NCI-H1436 treated with DMSO at 0.1 percent for 48 hours (cell line): Measurements from ENCODE around the gene CDKN2AIPNL.
"Not testable (repeated sequence)": the region's sequence is repeated elsewhere in the genome, so short reads cannot be mapped to it uniquely, and the experiment has no call there.

Experiments used
- DNase-seq: peaks from one replicate; lab custom pipeline; 2025; lab: John Stamatoyannopoulos, UW

Gene CDKN2AIPNL

DNA sequence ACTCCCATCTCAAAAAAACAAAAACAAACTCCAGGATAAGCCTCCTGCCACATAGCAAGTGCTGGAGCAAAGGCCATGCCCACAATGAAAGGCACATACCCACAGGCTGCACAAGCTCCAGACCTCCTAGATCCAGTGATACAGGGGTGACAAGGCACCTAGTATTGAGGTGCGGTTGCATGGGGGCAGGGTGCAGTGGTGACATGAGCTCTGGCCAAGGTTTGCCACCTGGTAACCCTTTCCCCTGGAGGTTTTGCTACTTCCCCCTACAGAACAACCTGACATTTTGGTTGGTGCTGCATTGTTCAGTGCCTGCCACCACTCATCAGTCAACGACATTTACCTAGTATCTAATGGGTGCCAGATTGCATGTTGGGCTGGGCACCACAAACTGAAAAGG, 14.5 kb downstream of the CDKN2AIPNL start:
- no peak for DNase-seq

DNA sequence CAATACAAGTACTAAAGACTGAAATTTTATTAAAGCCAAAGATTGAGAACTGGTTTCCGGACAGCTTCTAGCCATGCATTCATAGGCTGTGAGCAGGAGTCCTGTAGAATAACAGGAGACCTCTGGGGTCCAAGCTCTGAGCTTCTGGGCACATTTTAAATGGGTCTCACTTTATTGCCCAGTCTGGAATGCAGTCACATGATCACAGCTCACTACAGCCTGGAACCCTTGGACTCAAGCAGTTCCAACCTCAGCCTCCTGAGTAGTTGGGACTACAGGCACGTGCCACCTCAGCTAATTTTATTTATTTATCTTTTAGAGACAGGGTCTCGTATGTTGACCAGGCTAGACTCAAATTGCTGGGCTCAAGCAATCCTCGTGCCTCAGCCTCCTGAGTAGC, 15.4 kb downstream of the CDKN2AIPNL start:
- no peak for DNase-seq

DNA sequence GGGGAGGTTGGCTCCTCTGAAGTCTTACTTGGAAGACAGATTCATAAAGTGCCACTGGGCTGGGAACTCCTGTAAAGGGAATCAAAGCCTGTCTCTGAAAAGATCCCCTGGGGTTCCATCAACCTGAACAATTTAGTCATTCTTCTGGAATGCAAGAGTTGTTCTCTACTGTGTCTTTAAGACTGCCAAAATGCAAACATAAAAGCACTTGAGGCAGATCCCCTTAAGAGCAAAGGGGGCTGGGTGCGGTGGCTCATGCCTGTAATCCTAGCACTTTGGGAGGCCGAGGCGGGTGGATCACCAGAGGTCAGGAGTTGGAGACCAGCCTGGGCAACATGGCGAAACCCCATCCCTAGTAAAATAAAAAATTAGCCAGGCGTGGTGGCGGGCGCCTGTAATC, 16.7 kb downstream of the CDKN2AIPNL start:
- DNase-seq = no peak

DNA sequence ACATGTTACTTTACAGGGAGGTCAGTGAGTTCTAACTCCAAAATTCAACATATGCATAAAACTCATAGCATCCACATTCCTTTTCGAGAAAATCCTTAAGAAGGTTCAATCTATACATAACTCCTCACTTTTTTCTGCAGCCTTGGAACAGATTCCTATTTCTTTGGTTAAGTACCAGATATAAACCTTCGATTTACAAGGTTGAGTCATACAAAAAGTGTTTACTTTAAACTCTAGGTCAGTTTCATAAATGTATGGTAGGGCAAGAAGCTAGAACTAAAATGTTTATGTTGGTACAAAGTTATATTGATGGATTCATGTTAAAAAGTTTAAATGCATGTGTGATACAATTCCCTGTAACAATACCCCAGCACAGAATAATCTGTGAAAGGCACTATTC, 19.4 kb downstream of the CDKN2AIPNL start:
- no peak for DNase-seq

DNA sequence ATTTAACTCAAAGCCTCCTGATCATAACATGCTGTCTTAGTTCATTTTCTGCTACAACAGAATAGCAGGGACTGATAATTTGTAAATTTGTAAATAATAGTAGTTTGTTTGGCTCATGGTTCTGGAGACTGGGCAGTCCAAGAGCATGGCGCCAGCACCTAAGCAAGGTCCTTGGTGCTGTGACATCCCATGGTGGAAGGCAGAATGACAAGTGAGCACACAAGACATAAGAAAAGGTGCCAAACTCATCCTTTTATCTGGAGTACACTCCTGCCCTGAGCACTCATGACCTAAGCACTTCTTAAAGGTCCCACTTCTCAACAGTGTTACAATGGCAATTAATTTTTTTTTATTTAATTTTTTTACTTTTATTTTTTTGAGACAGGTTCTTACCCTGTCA, 24.2 kb downstream of the CDKN2AIPNL start:
- no peak for DNase-seq

DNA sequence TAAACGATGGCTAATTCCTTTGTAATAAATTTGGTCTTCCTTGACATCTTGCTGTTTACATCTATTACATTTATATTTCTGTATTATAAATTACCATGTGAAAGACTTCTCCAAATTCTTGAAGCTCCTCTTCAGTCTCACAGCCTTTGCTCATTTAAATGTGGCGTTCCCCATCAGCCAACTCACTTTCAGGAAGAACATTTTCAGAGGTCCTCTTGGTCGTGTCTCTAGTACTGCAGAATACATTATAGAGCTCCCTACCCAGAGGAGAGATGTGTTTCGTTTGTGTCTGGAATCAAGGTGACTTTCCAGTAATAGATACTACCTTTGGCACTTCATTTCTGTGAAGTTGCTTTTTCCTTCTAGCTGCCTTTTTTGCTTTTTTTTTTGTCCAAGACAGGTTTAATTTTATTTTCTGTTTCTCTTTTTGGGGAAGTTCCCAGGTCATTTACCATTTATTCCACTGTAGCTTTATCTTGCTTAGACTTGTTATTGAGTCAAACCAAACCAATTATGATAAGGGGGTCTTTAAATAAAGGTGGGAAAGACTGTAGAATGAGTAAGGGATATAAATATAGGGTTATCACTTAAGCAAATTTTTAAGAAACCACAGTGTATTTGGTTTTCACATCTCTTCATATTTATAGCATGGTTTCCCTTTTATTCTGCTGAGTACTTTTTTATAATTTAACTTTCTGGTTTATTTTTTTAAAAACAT, 27.5 kb downstream of the CDKN2AIPNL start:
- no peak for DNase-seq

DNA sequence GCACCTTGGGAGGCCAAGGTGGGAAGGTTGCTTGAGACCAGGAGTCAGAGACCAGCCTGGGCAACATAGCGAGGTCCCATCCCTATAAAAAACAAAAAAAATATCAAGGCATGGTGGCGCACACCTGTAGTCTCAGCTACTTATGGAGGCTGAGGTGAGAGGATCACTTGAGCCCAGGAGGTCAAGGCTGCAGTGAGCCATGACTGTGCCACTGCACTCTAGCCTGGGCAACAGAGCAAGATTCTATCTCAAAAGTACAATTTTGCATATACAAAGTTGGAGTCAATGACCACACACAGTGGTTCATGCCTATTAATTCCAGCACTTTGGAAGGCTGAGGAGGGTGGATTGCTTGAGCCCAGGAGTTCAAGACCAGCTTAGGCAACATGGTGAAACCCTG, 29.5 kb downstream of the CDKN2AIPNL start:
- DNase-seq = not testable (repeated sequence)

DNA sequence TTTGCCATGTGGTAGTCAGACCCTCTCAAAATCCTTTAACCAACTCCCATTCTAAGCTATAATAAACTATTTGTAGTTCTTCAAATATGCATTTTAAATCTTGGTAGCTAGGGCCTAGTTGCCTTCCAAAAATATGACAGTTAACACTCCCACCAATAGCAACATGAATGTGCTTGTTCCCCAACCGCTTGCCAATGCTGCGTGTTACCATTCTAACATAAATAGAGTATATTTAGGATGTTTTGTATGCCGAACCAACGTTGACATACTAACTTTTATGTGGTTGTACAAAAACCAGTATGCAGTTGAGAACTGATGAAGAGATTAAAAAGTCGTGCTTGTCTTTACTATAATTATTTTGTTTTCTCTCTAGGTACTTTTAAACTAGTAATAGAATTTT, 31.3 kb downstream of the CDKN2AIPNL start:
- DNase-seq = no peak

DNA sequence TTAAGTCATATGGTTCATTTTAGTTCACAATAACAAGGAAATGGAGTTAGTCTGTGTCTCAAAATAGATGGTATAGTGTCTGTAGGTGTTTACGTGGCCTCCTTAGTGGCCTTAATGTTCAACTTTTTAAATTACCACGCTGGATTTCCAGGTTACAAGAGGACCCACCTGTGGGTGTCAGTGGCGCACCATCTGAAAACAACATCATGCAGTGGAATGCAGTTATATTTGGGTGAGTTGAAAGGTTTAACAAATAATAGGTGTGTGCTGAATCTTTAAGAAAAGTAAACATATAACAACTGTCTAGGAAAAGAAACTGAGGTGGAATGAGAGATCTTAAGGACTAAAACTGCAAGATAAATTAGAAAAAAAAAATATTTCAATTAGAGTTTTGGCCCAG, 37.4 kb downstream of the CDKN2AIPNL start:
- DNase-seq = no peak

DNA sequence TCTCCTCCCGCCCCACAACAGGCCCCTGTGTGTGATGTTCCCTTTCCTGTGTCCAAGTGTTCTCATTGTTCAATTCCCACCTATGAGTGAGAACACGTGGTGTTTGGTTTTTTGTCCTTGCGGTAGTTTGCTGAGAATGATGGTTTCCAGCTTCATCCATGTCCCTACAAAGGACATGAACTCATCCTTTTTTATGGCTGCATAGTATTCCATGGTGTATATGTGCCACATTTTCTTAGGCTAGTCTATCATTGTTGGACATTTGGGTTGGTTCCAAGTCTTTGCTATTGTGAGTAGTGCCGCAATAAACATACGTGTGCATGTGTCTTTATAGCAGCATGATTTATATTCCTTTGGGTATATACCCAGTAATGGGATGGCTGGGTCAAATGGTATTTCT, 38.0 kb downstream of the CDKN2AIPNL start:
- not testable (repeated sequence) for DNase-seq

DNA sequence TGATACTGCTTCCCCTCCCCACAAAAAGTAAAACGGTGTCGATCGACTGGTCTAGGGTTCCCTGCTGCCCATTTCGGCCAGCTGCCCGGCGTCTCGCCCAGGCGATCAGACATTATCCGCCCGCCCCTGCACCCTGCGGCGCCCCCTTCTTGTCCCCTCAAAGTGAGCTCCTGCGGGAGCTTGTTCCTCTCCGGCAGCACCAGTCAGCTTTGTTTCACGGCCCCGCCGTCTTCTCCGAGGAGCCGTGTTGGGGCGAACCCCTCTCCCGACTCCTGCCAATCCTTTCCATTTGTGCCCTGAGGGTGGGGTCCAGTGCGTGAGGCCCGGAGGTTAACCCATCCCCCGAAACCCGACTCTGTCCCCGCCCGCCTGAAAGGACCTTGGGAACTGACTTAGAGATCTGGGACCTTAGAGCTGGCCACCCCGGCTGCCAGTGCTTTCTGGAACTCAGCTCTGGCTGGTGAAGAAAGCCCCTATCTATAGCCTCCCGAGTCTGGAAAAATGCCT, 39.8 kb downstream of the CDKN2AIPNL start:
- no peak for DNase-seq

DNA sequence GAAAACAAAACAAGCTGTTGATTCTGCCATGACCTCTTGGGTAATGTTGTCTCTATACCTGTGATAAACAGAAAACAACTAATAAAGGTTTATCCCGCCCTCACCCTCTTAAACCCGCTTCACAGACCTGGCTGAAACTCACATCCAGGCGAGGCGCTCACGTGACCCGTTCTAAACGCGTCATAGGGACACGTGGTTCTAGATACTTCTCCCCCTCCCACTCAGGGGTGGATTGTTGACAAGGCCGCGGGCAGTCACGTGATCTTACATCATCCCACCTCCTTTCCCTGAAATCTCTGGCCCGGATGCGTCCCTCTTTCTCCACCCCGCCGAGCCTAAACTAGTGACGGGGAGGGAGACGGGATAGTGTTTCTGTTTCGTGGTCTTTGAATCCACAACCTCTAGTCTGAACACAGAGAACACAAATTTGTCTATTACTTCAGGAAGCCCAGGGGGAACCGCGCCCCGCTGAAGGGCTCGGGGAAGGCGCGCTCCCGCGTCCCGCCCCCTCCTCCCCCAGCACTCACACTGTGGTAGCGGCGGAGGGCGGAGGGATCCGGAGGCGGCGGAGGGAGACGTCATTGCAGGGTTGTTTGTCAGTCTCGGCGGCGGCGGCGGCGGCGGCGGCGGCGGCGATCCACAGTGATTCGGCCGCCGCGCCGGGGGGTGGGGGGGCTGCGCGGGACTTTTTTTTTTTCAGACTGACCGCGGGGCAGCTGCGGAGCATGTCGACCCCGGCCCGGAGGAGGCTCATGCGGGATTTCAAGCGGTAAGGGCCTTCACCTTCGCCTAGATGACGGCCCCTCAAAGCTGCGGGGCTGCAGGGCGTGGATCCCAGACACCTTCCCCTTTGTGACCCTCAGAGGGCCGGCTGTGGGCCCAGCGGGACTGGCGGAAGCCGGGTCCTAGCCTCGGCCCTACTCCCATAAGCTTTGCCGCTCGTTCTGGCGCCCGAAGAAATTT, 40.5 kb downstream of the CDKN2AIPNL start, which contains the start of gene UBE2B:
UBE2B (plus strand) TSS at position 699 of the 963 bp plus-strand sequence; CDS start at position 726, 27 bp downstream.
- peak; percentile 98 for DNase-seq

DNA sequence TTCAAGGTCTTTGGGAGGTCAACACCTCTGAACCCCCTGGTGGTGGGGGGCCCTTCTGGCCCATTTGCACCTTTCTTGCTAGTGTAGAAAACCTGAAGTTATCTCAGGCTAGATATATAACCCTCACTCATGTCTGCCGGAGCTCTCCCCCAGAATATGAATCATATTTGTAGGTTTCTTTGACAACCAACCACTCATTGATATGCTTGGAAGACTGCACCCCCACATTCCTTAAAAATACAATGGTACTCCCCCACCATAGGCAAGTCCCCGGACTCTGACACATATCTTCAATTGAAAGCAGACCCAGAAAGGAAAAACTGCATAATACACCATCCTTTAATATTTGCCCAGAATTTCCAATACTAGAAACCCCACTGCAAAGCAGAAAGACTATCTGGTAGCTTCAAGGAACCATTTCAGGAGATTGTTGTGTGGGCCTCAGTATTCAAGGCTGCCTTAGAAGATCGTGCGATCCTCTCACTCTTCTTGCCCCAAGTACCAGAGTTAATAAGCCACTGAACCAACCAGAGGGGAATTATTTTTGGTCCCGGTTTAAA, 41.3 kb downstream of the CDKN2AIPNL start:
- DNase-seq = no peak

DNA sequence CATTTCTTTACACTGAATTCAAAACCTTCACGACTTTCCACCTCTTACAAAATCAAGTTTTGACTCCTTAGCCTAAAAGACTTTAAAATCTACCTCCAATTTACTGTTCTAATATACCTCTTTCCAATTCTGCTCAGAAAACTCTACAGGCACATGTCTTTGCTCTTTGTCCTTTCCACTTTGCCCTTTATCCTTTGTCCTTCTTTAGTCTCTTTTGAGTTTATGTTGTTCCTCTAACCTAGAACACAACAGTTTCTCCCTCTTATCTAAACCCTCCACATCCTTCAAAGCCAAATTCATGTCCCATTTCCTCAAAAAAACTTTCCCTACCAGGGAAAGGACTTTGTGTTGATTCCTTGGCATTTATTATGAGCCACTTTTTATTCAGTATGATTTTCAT, 46.1 kb downstream of the CDKN2AIPNL start:
- DNase-seq = no peak

DNA sequence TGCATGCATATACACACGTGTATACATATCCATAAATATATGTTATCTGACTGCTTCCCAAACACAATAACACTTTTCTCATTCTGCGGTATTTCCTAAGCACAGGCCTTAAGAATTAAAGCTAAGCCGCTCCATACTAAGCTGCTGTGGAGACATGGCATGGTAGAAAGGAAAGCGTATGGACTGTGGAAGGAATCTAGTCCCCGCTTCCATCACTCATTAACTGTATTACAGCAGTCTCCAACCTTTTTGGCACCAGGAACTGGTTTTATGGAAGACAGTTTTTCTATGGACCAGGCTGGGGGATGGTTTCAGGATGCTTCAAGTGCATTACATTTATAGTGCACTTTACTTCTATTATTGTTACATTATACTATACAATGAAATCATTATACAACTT, 56.0 kb downstream of the CDKN2AIPNL start:
- DNase-seq = no peak
